ENCODE measurements around the gene SSH3.

DNA sequence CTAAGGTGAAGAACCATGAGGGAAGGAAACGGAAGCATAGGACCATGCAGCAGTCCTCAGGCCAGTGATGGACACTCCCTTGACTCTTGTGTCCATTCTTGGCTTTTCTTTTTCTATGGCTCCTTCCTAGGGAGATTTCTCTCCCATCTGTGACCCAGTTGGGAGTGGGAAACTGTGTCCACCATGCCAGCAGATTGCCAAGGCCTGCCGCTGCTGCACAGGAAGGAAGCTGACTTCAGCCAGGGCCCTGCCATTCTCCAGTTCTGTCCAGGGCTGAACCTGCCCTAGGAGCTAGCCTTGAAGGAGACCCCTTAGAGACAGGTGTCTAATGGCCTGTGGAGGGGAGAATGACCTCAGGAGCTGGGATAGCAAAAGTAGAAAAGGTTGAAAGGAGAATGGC, 17.4 kb downstream of the SSH3 start:
- TF ChIP-seq, protein P1, sequence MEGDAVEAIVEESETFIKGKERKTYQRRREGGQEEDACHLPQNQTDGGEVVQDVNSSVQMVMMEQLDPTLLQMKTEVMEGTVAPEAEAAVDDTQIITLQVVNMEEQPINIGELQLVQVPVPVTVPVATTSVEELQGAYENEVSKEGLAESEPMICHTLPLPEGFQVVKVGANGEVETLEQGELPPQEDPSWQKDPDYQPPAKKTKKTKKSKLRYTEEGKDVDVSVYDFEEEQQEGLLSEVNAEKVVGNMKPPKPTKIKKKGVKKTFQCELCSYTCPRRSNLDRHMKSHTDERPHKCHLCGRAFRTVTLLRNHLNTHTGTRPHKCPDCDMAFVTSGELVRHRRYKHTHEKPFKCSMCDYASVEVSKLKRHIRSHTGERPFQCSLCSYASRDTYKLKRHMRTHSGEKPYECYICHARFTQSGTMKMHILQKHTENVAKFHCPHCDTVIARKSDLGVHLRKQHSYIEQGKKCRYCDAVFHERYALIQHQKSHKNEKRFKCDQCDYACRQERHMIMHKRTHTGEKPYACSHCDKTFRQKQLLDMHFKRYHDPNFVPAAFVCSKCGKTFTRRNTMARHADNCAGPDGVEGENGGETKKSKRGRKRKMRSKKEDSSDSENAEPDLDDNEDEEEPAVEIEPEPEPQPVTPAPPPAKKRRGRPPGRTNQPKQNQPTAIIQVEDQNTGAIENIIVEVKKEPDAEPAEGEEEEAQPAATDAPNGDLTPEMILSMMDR (IDR thresholded peaks at IDR 0.05): no peak
- no peak for TF ChIP-seq POLR2A (IDR thresholded peaks at IDR 0.05)
